Kidney (tissue), 14 donors: ENCODE measurements around the gene A2M. TPM values are rescaled to one million over a fixed set of nuclear protein-coding genes. Genes with fewer than 3 reads are reported as not detected.

Experiments used
- DNase-seq, 5 donors: peaks; one replicate each; pipeline ENCODE4 v3.0.0-alpha.2; 2013 to 2020
- FAIRE-seq: peaks from 2 replicates; lab custom pipeline; 2012; peaks lifted over from hg19 to GRCh38; lab: Jason Lieb, UNC
- H3K27ac ChIP-seq, 2 donors: one replicate each; pipeline ENCODE4 v1.7.0; 2013; ENCODE audit warnings: low read depth in 2 of 2, low read length in 2 of 2, inconsistent platforms in 1 of 2
- H3K27me3 ChIP-seq: one replicate; pipeline ENCODE4 v1.7.1; 2013; ENCODE audit warnings: low read length, inconsistent platforms; ENCODE audit not compliant: control insufficient read depth, insufficient read depth
- H3K36me3 ChIP-seq, 3 donors: one replicate each; pipeline versions ENCODE4 v1.7.0 to v1.7.1; 2013; ENCODE audit warnings: low read length in 3 of 3, control low read depth in 1 of 3, inconsistent platforms in 1 of 3; ENCODE audit not compliant: insufficient read depth in 3 of 3, control insufficient read depth in 2 of 3
- H3K4me1 ChIP-seq, 3 donors: one replicate each; pipeline versions ENCODE4 v1.7.0 to v1.7.1; 2013; ENCODE audit warnings: low read length in 3 of 3, inconsistent platforms in 1 of 3, low read depth in 1 of 3; ENCODE audit not compliant: control insufficient read depth in 2 of 3, insufficient read depth in 2 of 3
- H3K4me3 ChIP-seq, 3 donors: one replicate each; pipeline versions ENCODE4 v1.7.0 to v1.8.1; 2013; ENCODE audit warnings: low read length in 3 of 3, control low read depth in 1 of 3, inconsistent platforms in 1 of 3
- H3K9ac ChIP-seq, 3 donors: one replicate each; pipeline versions ENCODE4 v1.7.0 to v1.7.1; 2013; ENCODE audit warnings: low read length in 3 of 3, control low read depth in 1 of 3, inconsistent platforms in 1 of 3
- H3K9me3 ChIP-seq, 3 donors: one replicate each; pipeline versions ENCODE4 v1.7.0 to v1.7.1; 2013; ENCODE audit warnings: low read length in 3 of 3, control low read depth in 1 of 3, inconsistent platforms in 1 of 3; ENCODE audit not compliant: control insufficient read depth in 2 of 3, insufficient read depth in 1 of 3
- intact Hi-C: fragments of 100-400 bp; cut with DNase I; formaldehyde crosslinking; loops from one replicate; pipeline ENCODE4 v1.11.1; 2022
- polyA plus RNA-seq: library from polyadenylated mRNA; stranded (reverse); fragments of 350-450 nt; fragmentation: Illumina TruSeq; extraction: RNeasy Lipid Tissue Mini Kit (QIAGEN cat#74804); gene quantifications from one replicate; pipeline ENCODE4 v1.2.3, GENCODE V29; 2014; ENCODE audit warnings: low read depth, low replicate concordance; ENCODE audit not compliant: insufficient read depth
- total RNA-seq: library from RNA; stranded (reverse); fragmentation: NEBNext Ultra II Directional; extraction: Animal tissue kit (Norgen Biotek cat#: 25700); gene quantifications from one replicate; pipeline ENCODE4 v1.2.1, GENCODE V29; 2021
- TF ChIP-seq, protein P1 (sequence below): IDR thresholded peaks from 3 replicates; pipeline ENCODE4 v1.5.1; 2012; ENCODE audit warnings: mild to moderate bottlenecking, moderate library complexity, borderline replicate concordance; ENCODE audit not compliant: insufficient read depth; ENCODE audit errors: extremely low read depth
- donor health status: control.
- donor health status: control.
- donor health status: control.
- donor health status: control.
- donor health status: control.
- donor health status: DM: yes; HTN: yes; CAD: no.
- donor health status: Normal renal cell carcinoma (clear cell type).

The A2M gene
- total and polyA plus RNA-seq, 2 donors from 2014 or later: 745 to 971 TPM

DNA sequence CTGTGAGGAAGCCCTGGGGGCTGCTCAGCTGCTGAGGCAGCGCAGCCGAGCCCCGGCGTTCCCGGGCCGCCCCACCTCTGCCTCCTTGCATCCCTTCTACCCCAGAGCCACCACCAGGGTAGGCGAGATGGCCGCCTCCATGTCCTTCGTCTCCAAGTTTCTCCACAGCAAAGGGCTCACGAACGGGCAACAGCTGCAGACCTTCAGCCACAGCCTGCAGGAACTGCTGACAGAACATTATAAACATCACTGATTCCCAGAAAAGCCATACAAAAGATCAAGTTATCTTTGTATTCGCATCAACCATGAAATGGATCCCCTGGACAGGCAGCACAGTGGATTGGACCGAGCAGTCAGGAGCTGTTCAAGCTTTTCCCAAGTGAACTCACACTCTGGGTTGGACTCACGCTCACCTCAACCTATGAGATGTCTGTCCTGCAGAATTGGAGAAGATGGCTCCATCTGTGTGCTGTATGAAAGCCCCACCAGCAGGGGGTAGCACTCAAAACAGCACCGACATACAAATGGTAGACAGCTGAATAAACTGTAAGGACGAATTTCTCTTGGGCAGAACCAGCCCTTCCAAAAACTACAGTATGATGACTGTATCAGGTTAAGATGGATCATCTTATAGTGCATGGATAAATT lies 19.4 kb upstream of the A2M start:
- intact Hi-C loops: no loop called here
- Histone ChIP-seq H3K27ac (peak overlapping the region in 1 of 2 donors; percentile 38), H3K9me3 (peaks cover 0 to 2% (median 0%) of the 10 kb centered on the region in 3 donors), H3K4me1 (peaks cover 0 to 4% (median 0%) of the 10 kb centered on the region in 3 donors), H3K36me3 (no peaks in the 10 kb centered on the region), H3K27me3 (no peaks in the 10 kb centered on the region), H3K9ac (no peak overlapping the region), H3K4me3 (no peak overlapping the region)
- TF ChIP-seq, protein P1, sequence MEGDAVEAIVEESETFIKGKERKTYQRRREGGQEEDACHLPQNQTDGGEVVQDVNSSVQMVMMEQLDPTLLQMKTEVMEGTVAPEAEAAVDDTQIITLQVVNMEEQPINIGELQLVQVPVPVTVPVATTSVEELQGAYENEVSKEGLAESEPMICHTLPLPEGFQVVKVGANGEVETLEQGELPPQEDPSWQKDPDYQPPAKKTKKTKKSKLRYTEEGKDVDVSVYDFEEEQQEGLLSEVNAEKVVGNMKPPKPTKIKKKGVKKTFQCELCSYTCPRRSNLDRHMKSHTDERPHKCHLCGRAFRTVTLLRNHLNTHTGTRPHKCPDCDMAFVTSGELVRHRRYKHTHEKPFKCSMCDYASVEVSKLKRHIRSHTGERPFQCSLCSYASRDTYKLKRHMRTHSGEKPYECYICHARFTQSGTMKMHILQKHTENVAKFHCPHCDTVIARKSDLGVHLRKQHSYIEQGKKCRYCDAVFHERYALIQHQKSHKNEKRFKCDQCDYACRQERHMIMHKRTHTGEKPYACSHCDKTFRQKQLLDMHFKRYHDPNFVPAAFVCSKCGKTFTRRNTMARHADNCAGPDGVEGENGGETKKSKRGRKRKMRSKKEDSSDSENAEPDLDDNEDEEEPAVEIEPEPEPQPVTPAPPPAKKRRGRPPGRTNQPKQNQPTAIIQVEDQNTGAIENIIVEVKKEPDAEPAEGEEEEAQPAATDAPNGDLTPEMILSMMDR: no peak
- FAIRE-seq (no peak), DNase-seq (peak in 2 of 5 donors; percentile 54 to 81)

DNA sequence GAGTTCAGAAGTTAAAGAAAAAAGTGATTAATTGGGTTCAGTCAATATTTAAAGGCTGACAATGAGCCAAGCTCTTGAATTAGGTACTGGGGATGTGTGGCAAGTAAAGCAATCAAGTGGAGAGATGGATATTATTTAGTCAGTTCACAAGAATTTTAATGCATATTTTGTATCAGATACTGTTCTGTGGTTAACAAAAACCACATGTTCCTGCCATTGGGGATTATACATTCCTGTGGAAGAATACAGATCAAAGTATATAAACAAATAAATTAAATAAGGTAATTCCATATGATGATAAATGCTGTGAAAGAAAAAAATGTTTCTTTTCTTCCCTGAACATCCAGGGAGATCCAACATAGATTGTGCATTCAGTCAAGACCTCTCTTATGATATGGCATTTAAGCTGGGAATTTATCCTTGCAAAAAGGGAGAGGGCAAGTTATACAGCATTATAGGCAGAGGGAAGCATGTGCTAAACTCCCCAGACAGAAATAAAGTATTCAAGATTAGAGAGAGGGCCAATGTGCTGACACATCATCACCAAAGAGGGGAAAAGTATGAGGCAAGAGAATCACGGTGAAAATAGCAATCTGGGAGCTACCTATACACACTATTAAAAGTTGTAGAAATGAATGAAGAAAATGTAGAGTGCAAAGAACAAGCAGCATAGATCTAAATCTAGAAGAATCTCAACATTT lies 17.6 kb upstream of the A2M start:
- no peak for FAIRE-seq

DNA sequence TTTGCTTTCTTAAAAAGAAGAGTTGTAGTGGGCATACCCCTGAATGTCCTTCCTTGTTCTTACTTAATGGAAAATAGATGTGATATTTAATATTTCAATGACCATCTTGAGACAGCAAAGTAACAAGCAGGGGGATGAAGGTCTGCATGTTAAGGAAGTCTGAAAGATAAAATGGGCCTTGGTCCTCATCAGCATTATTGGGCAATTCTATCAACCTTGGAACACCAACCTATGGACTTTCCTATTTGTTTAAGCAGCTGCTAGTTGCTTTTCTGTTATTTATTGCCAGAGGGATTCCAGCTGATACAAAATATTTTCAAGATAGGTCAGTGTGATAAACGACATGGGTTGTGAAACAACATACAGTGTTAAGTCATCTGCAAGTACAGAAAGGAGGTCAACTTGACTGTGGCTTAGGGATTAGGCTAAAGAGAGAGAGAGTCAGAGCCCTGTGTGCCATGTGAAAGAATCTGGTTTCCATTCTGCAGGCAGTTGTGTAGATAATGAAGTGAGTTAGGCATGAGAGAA lies 16.4 kb upstream of the A2M start:
- H3K27me3 ChIP-seq: no peaks in the 10 kb centered on the region
- DNase-seq (no peak), FAIRE-seq (no peak)
- H3K27ac ChIP-seq: no peak overlapping the region
- no peak overlapping the region for H3K9ac ChIP-seq
- TF ChIP-seq, protein P1: no peak
- intact Hi-C loops: no loop called here
- H3K36me3 ChIP-seq: no peaks in the 10 kb centered on the region
- no peaks in the 10 kb centered on the region for H3K9me3 ChIP-seq
- H3K4me1 ChIP-seq: peaks cover 0 to 4% (median 0%) of the 10 kb centered on the region in 3 donors
- H3K4me3 ChIP-seq: no peak overlapping the region

More for the DNA sequence above, 17.6 kb upstream of the A2M start:
- Histone ChIP-seq H3K4me1 (peaks cover 0 to 4% (median 0%) of the 10 kb centered on the region in 3 donors), H3K9ac (no peak overlapping the region), H3K27me3 (no peaks in the 10 kb centered on the region), H3K4me3 (no peak overlapping the region), H3K36me3 (no peaks in the 10 kb centered on the region), H3K9me3 (no peaks in the 10 kb centered on the region), H3K27ac (no peak overlapping the region)
- intact Hi-C loops: no loop called here
- DNase-seq: no peak
- TF ChIP-seq, protein P1: no peak
